Measurements from ENCODE around the gene OR10A6. TPM values are rescaled to one million over a fixed set of nuclear protein-coding genes. Genes with fewer than 3 reads are reported as not detected.

OR10A6 gene
- total and polyA plus RNA-seq, 2 experiments from 2014 or later = 0.23 TPM; not detected in 1

- H3K9me3 Mint-ChIP-seq = no peaks in the 10 kb centered on the region
- no peaks in the 10 kb centered on the region for H3K79me2 ChIP-seq (replicated peaks; ENCODE audit: insufficient read depth)
- no peaks in the 10 kb centered on the region for H3F3A ChIP-seq (replicated peaks; ENCODE audit: low read depth)
- no peaks in the 10 kb centered on the region for H4K20me1 ChIP-seq (replicated peaks; ENCODE audit: insufficient read depth)
- no peak for DNase-seq (ENCODE audit: low spot score)
- no peak overlapping the region for H2AFZ ChIP-seq
- H3K27ac ChIP-seq (ENCODE audit: low read depth) = no peak overlapping the region
- H3K9me2 ChIP-seq (ENCODE audit: insufficient read depth) = no peaks in the 10 kb centered on the region
- no peak for ATAC-seq
- H3K27ac Mint-ChIP-seq = no peak overlapping the region
- no peaks in the 10 kb centered on the region for H3K27me3 ChIP-seq (ENCODE audit: insufficient read depth)
- no peak overlapping the region for H3K4me3 Mint-ChIP-seq
- no peaks in the 10 kb centered on the region for H3K27me3 Mint-ChIP-seq (ENCODE audit: insufficient read depth, low read depth, poor library complexity)
- no peaks in the 10 kb centered on the region for H3K36me3 Mint-ChIP-seq (ENCODE audit: low read depth)
- TF ChIP-seq ZNF331 (CRISPR knock-in tag; IDR thresholded peaks at IDR 0.05; ENCODE audit: low read depth) = no peak
- TF ChIP-seq CTCF (conservative IDR thresholded peaks at IDR 0.05; ENCODE audit: low read depth in 2 of 2) = no peak
- no peak for TF ChIP-seq EZH2 (IDR thresholded peaks at IDR 0.05; ENCODE audit: low read depth, unreplicated experiment)
- TF ChIP-seq ZNF462 (CRISPR knock-in tag; IDR thresholded peaks at IDR 0.05) = no peak
- TF ChIP-seq ETS1 (IDR thresholded peaks at IDR 0.05) = no peak
- no peak for TF ChIP-seq REST (IDR thresholded peaks at IDR 0.05; ENCODE audit: unreplicated experiment)
- H3K4me1 Mint-ChIP-seq = 0 out of 3 replicates have a peak, but pooled peaks cover 2% of the 10 kb centered on the region
- no peak overlapping the region for H3K4me2 ChIP-seq
- no peak overlapping the region for H3K4me3 ChIP-seq
- H3K4me1 ChIP-seq (ENCODE audit: insufficient read depth) = no peaks in the 10 kb centered on the region; the same call in 1 of the 2 replicates
- H3K36me3 ChIP-seq (ENCODE audit: insufficient read depth) = no peaks in the 10 kb centered on the region
These were observed 48.2 kb downstream of the OR10A6 start for GRCh38 chr11:7882860-7883259.
